K562 (cell line): ENCODE measurements around the gene FBXW12. TPM values are rescaled to one million over a fixed set of nuclear protein-coding genes. Genes with fewer than 3 reads are reported as not detected.

Source experiments
- ATAC-seq: fragments of 200-7000 bp; cut with Tn5 transposase; 3 replicates; pipeline ENCODE4 v1.9.1; 2020; ENCODE audit warnings: moderate library complexity
- BruUV-seq: library from RNA; stranded (reverse); fragments of 400-500 nt; replicated peaks from 2 replicates; lab custom pipeline; 2021; lab: Mats Ljungman, UMichigan
- CTCF ChIA-PET: fragments of 300-600 bp; formaldehyde crosslinking; extraction: SDS; loops from one replicate; lab custom pipeline; 2021; ENCODE audit warnings: low intra/inter-chr PET ratio; lab: Yijun Ruan, JAX
- POLR2A ChIA-PET: fragments of 300-600, 350-650 bp; sonication (Branson Sonifier 250); formaldehyde crosslinking; extraction: SDS; loops from one replicate; lab custom pipeline; 2021; ENCODE audit warnings: antibody characterized with exemption, inconsistent platforms; lab: Yijun Ruan, JAX
- DNase-seq, 4 experiments: peaks; one replicate each; pipeline versions ENCODE4 v3.0.0 to v3.0.0-alpha.2; 2011 to 2018; ENCODE audit warnings: low spot score in 3 of 4, mixed read lengths in 3 of 4; ENCODE audit errors: extremely low read depth in 1 of 4
- FAIRE-seq: peaks from 2 replicates; lab custom pipeline; 2011; peaks lifted over from hg19 to GRCh38; lab: Jason Lieb, UNC
- H2AFZ ChIP-seq: 2 replicates; pipeline ENCODE4 v1.6.0; 2011; ENCODE audit warnings: low read depth, low read length, control low read depth, inconsistent platforms
- H3K27ac ChIP-seq: fragments of 200-600 bp; 3 replicates; pipeline ENCODE4 v1.8.0; 2011; ENCODE audit warnings: low read depth, mild to moderate bottlenecking, control low read depth, inconsistent platforms, low read length, moderate library complexity, mixed read lengths; ENCODE audit errors: extremely low read depth
- H3K27me3 ChIP-seq, 2 experiments: fragments of 300-600 bp in 1 of 2; 2 replicates in 1 of 2; 3 replicates in 1 of 2; pipeline versions ENCODE4 v1.6.0 to v1.8.0; 2011; ENCODE audit warnings: inconsistent platforms in 2 of 2, low read length in 2 of 2, mild to moderate bottlenecking in 1 of 2, mixed read lengths in 1 of 2, moderate library complexity in 1 of 2; ENCODE audit not compliant: control insufficient read depth in 2 of 2, insufficient read depth in 2 of 2
- H3K36me3 ChIP-seq: fragments of 300-600 bp; 3 replicates; pipeline ENCODE4 v1.8.0; 2011; ENCODE audit warnings: mild to moderate bottlenecking, low read length, inconsistent platforms; ENCODE audit not compliant: control insufficient read depth, insufficient read depth
- H3K4me1 ChIP-seq, 2 experiments: fragments of 200-600 bp in 1 of 2; replicated peaks in 1 of 2; 2 replicates in 1 of 2; 3 replicates in 1 of 2; pipeline versions ENCODE4 v1.5.1 to v1.8.0; 2011; ENCODE audit warnings: inconsistent platforms in 2 of 2, low read length in 2 of 2, mild to moderate bottlenecking in 1 of 2, mixed read lengths in 1 of 2, moderate library complexity in 1 of 2; ENCODE audit not compliant: control insufficient read depth in 2 of 2, insufficient read depth in 2 of 2
- H3K4me2 ChIP-seq: 2 replicates; pipeline ENCODE4 v1.6.1; 2011; ENCODE audit warnings: low read length, control low read depth, inconsistent platforms, mixed read lengths; ENCODE audit not compliant: insufficient read depth
- H3K4me3 ChIP-seq: fragments of 200-600 bp; sonication (generic), shearing (Covaris generic); 2 replicates; pipeline ENCODE4 v1.5.1; 2016; ENCODE audit warnings: control low read depth, inconsistent platforms
- H3K79me2 ChIP-seq: fragments of 200-600 bp; 3 replicates; pipeline ENCODE4 v1.8.0; 2011; ENCODE audit warnings: low read length, inconsistent platforms; ENCODE audit not compliant: control insufficient read depth, insufficient read depth
- H3K9ac ChIP-seq, 2 experiments: 2 replicates each; pipeline versions ENCODE4 v1.6.0 to v1.6.1; 2011; ENCODE audit warnings: low read depth in 2 of 2, low read length in 2 of 2, control low read depth in 1 of 2, inconsistent platforms in 1 of 2, mild to moderate bottlenecking in 1 of 2, mixed read lengths in 1 of 2; ENCODE audit not compliant: insufficient read depth in 1 of 2
- H3K9me1 ChIP-seq: one replicate; pipeline ENCODE4 v1.6.0; 2011; ENCODE audit warnings: inconsistent platforms, mild to moderate bottlenecking, low read length, moderate library complexity; ENCODE audit not compliant: control insufficient read depth, insufficient read depth
- H3K9me3 ChIP-seq: replicated peaks from 2 replicates; pipeline ENCODE4 v1.5.1; 2011; ENCODE audit warnings: low read depth, low read length, inconsistent platforms; ENCODE audit not compliant: control insufficient read depth, insufficient read depth
- H4K20me1 ChIP-seq: replicated peaks from 2 replicates; pipeline ENCODE4 v1.6.1; 2011; ENCODE audit warnings: low read length, inconsistent platforms, mixed read lengths; ENCODE audit not compliant: control insufficient read depth, insufficient read depth
- ARID1B ChIP-seq: fragments of 450-650 bp; IDR thresholded peaks from 2 replicates; pipeline ENCODE4 v1.6.1; 2016; ENCODE audit warnings: antibody characterized with exemption, mild to moderate bottlenecking, inconsistent platforms
- ATF7 ChIP-seq: fragments of 450-650 bp; IDR thresholded peaks from 2 replicates; pipeline ENCODE4 v1.7.1; 2014; ENCODE audit warnings: mild to moderate bottlenecking, moderate library complexity
- BHLHE40 ChIP-seq: IDR thresholded peaks from 2 replicates; pipeline ENCODE4 v1.6.1; 2011; ENCODE audit warnings: low read length, improper control_type of control experiment
- CREB3 ChIP-seq: fragments of 450-650 bp; conservative IDR thresholded peaks from 2 replicates; pipeline ENCODE4 v1.6.1; 2016; ENCODE audit warnings: missing genetic modification characterization, low read depth, mild to moderate bottlenecking, missing compliant biosample characterization, moderate library complexity
- CREM ChIP-seq: IDR thresholded peaks from 2 replicates; pipeline ENCODE4 v1.6.1; 2014; ENCODE audit warnings: antibody characterized with exemption, low read depth
- FOXJ3 ChIP-seq: sonication (generic); formaldehyde crosslinking; IDR thresholded peaks from 2 replicates; pipeline ENCODE4 v1.4.0; 2020; ENCODE audit warnings: mild to moderate bottlenecking, missing genetic modification reagents
- FOXP4 ChIP-seq: sonication (generic); formaldehyde crosslinking; IDR thresholded peaks from 2 replicates; pipeline ENCODE4 v1.8.0; 2022; ENCODE audit warnings: mild to moderate bottlenecking, missing genetic modification reagents, borderline replicate concordance
- IRF2 ChIP-seq: sonication (generic); formaldehyde crosslinking; IDR thresholded peaks from 2 replicates; pipeline ENCODE4 v1.8.1; 2022; ENCODE audit warnings: mild to moderate bottlenecking, missing genetic modification reagents
- KAT2B ChIP-seq: IDR thresholded peaks from one replicate; pipeline ENCODE4 v1.6.1; 2012; ENCODE audit warnings: low read depth, mild to moderate bottlenecking, control low read depth, inconsistent platforms, low read length, moderate library complexity
- POLR2AphosphoS2 ChIP-seq: IDR thresholded peaks from 2 replicates; pipeline ENCODE4 v1.6.1; 2012; ENCODE audit warnings: low read length, improper control_type of control experiment
- RHOXF2B ChIP-seq: fragments of 250-450 bp; sonication (Bioruptor Pico); conservative IDR thresholded peaks from 2 replicates; pipeline ENCODE4 v1.5.1; 2021
- SMARCE1 ChIP-seq: fragments of 450-650 bp; IDR thresholded peaks from 2 replicates; pipeline ENCODE4 v1.7.1; 2016; ENCODE audit warnings: mild to moderate bottlenecking
- SRF ChIP-seq, 2 experiments: fragments of 250-450, 450-650 bp in 1 of 2; sonication (Bioruptor Pico) in 1 of 2; sonication (generic) in 1 of 2; formaldehyde crosslinking; IDR thresholded peaks; 2 replicates each; pipeline versions ENCODE4 v1.5.0 to v1.5.1; 2020 to 2022; ENCODE audit warnings: mild to moderate bottlenecking in 1 of 2, missing genetic modification reagents in 1 of 2
- TGIF2 ChIP-seq: sonication (generic); formaldehyde crosslinking; IDR thresholded peaks from 2 replicates; pipeline ENCODE4 v1.8.1; 2022; ENCODE audit warnings: mild to moderate bottlenecking, missing genetic modification reagents, moderate library complexity
- ZC3H8 ChIP-seq: fragments of 450-650 bp; IDR thresholded peaks from 2 replicates; pipeline ENCODE4 v1.6.1; 2017
- ZNF24 ChIP-seq: fragments of 450-650 bp; IDR thresholded peaks from 2 replicates; pipeline ENCODE4 v1.6.1; 2016
- ZNF444 ChIP-seq: fragments of 250-450 bp; sonication (Bioruptor Pico); IDR thresholded peaks from 2 replicates; pipeline ENCODE4 v1.4.0; 2020; ENCODE audit warnings: mild to moderate bottlenecking, moderate library complexity
- ZNF589 ChIP-seq: fragments of 200-800 bp; sonication (Bioruptor generic); IDR thresholded peaks from 2 replicates; pipeline ENCODE4 v1.6.1; 2016; ENCODE audit warnings: low read depth, missing genetic modification characterization, missing compliant biosample characterization
- whole genome bisulfite sequencing: fragments of 100-300 bp; shearing (Covaris generic); methylation state at CpG from one replicate; pipeline ENCODE4 v1.1.6; 2016; ENCODE audit warnings: low coverage, mixed read lengths; ENCODE audit not compliant: insufficient coverage; ENCODE audit errors: missing lambda C conversion rate; 5-methylcytosine and 5-hydroxymethylcytosine counted together
- in situ Hi-C: fragments of 300-500 bp; cut with MboI; formaldehyde crosslinking; loops from 4 replicates; pipeline ENCODE4 v1.15.0; 2018; ENCODE audit warnings: inconsistent platforms, mixed read lengths
- intact Hi-C: fragments of 100-400 bp; cut with micrococcal nuclease; formaldehyde crosslinking; loops from 2 replicates; pipeline ENCODE4 v1.14.2; 2022
- polyA plus RNA-seq, 8 experiments: library from polyadenylated mRNA; depleted of rRNA in 4 of 8; stranded (reverse) in 5 of 8; unstranded in 3 of 8; fragments of >200 nt; fragmentation: Nextera tagmentation in 2 of 8; fragmentation: Illumina TruSeq in 1 of 8; extraction: Ambion mirVana in 2 of 8; extraction: Trizol in 1 of 8; gene quantifications; 2 replicates each; pipeline versions ENCODE4 v1.2.1 to v1.2.3, GENCODE V29; 2011 to 2014; ENCODE audit warnings: inconsistent platforms in 1 of 8, missing spikeins in 1 of 8
- total RNA-seq, 7 experiments: library from RNA; depleted of rRNA in 6 of 7; stranded (reverse); fragments of >200 nt in 6 of 7; fragmentation: Illumina TruSeq in 2 of 7; extraction: Trizol in 2 of 7; gene quantifications; 2 replicates each; pipeline versions ENCODE4 v1.2.1 to v1.2.3, GENCODE V29; 2011 to 2021; ENCODE audit warnings: low replicate concordance in 1 of 7

FBXW12 gene
- total and polyA plus RNA-seq, 9 of the 15 experiments (the other 6 are each of a cell fraction or from before 2014, with no cell fraction given): 0.04 to 0.07 (median 0.06) TPM; not detected in 6

- H3K27me3 ChIP-seq: no peaks in the 10 kb centered on the region
- H3K9ac ChIP-seq: no peak overlapping the region; a peak in 1 of 4 replicates
- peaks cover 0 to 6% of the 10 kb centered on the region in 2 experiments; a peak in 1 of 5 replicates for H3K4me1 ChIP-seq
- no peaks in the 10 kb centered on the region for H3K79me2 ChIP-seq
- no peak for FAIRE-seq
- no peak overlapping the region for H3K4me2 ChIP-seq
- H2AFZ ChIP-seq: no peak overlapping the region
- no peaks in the 10 kb centered on the region for H3K9me3 ChIP-seq
- H3K36me3 ChIP-seq: no peaks in the 10 kb centered on the region
- POLR2A ChIA-PET: interaction anchor here (0.6 to 1.5 kb wide), 5 partner anchors 9 to 26 kb away, joined by 3 to 4 read pairs (median 3); partner anchors contain the start of gene PLXNB1
- H3K4me3 ChIP-seq: no peak overlapping the region
- H3K9me1 ChIP-seq: no peaks in the 10 kb centered on the region
- intact Hi-C loops: loop anchor here (10.0 kb wide), 2 partner anchors 98 to 212 kb away; partner anchors contain the start of gene SHISA5
- H3K27ac ChIP-seq: no peak overlapping the region
- 55% methylated on average over 13 of the region's 18 CpGs for WGBS
- in situ Hi-C loops: no loop called here
- 0 out of 2 replicates have a peak, but pooled peaks cover 6% of the 10 kb centered on the region for H4K20me1 ChIP-seq
- no peak for DNase-seq
- TF ChIP-seq CREM: no peak
- no peak for TF ChIP-seq FOXP4 (CRISPR knock-in tag)
- TF ChIP-seq ATF7: no peak
- TF ChIP-seq IRF2: no peak
- TF ChIP-seq TGIF2: no peak
- no peak for TF ChIP-seq ZC3H8
- no peak for TF ChIP-seq ZNF24
- no peak for TF ChIP-seq POLR2AphosphoS2
- no peak for TF ChIP-seq BHLHE40
- TF ChIP-seq SMARCE1: no peak
- TF ChIP-seq CREB3 (tag): no peak
- no peak for TF ChIP-seq SRF (CRISPR knock-in tag; IDR thresholded peaks at IDR 0.05)
- TF ChIP-seq FOXJ3 (CRISPR knock-in tag): no peak
- no peak for TF ChIP-seq ARID1B
- no peak for TF ChIP-seq ZNF444
- no peak for TF ChIP-seq ZNF589
- no peak for TF ChIP-seq RHOXF2B (CRISPR knock-in tag)
- no peak for TF ChIP-seq KAT2B
- TF ChIP-seq, all 486 proteins: peak for 0
- no peak for ATAC-seq
- no TSS peak for BruUV-seq
- CTCF ChIA-PET: no interaction called here
These were observed 34.7 kb downstream of the FBXW12 start for GRCh38 chr3:48406443-48407431.
